Astrocyte (in vitro differentiated cells and primary cell): ENCODE measurements around the gene CSNK1G2. TPM values are rescaled to one million over a fixed set of nuclear protein-coding genes. Genes with fewer than 3 reads are reported as not detected.

Experiments used
- DNase-seq: peaks from one replicate; pipeline ENCODE4 v3.0.0-alpha.2; 2010; ENCODE audit warnings: low read depth
- FAIRE-seq: peaks from 2 replicates; lab custom pipeline; 2011; peaks lifted over from hg19 to GRCh38; lab: Jason Lieb, UNC
- H2AFZ ChIP-seq: 2 replicates; pipeline ENCODE4 v1.6.0; 2012; ENCODE audit warnings: low read depth, low read length, inconsistent platforms
- H3K27ac ChIP-seq: 2 replicates; pipeline ENCODE4 v1.5.1; 2011; ENCODE audit warnings: low read depth, low read length, inconsistent platforms
- H3K27me3 ChIP-seq: 2 replicates; pipeline ENCODE4 v1.6.0; 2011; ENCODE audit warnings: low read length, inconsistent platforms; ENCODE audit not compliant: insufficient read depth
- H3K36me3 ChIP-seq: 2 replicates; pipeline ENCODE4 v1.5.1; 2011; ENCODE audit warnings: low read length, inconsistent platforms; ENCODE audit not compliant: insufficient read depth
- H3K4me1 ChIP-seq: 2 replicates; pipeline ENCODE4 v1.5.1; 2011; ENCODE audit warnings: low read length, inconsistent platforms; ENCODE audit not compliant: insufficient read depth
- H3K4me2 ChIP-seq: 2 replicates; pipeline ENCODE4 v1.6.0; 2012; ENCODE audit warnings: low read length, inconsistent platforms
- H3K4me3 ChIP-seq: 2 replicates; pipeline ENCODE4 v1.5.1; 2011; ENCODE audit warnings: low read depth, mild to moderate bottlenecking, low read length, inconsistent platforms; ENCODE audit not compliant: insufficient read depth
- H3K79me2 ChIP-seq: 2 replicates; pipeline ENCODE4 v1.6.0; 2012; ENCODE audit warnings: mild to moderate bottlenecking, low read length, inconsistent platforms; ENCODE audit not compliant: insufficient read depth
- H3K9ac ChIP-seq: 2 replicates; pipeline ENCODE4 v1.6.0; 2012; ENCODE audit warnings: mild to moderate bottlenecking, low read length, inconsistent platforms
- H3K9me3 ChIP-seq: 2 replicates; pipeline ENCODE4 v1.5.1; 2012; ENCODE audit warnings: low read depth, mild to moderate bottlenecking, low read length, inconsistent platforms; ENCODE audit not compliant: insufficient read depth
- H4K20me1 ChIP-seq: 2 replicates; pipeline ENCODE4 v1.6.0; 2012; ENCODE audit warnings: low read length, inconsistent platforms; ENCODE audit not compliant: insufficient read depth
- H3K27ac Mint-ChIP-seq: one replicate; pipeline ENCODE4 v1.8.0; 2021; ENCODE audit warnings: mild to moderate bottlenecking, mixed read lengths; ENCODE audit not compliant: unreplicated experiment
- H3K27me3 Mint-ChIP-seq: one replicate; pipeline ENCODE4 v1.8.0; 2021; ENCODE audit warnings: low read depth, mixed read lengths; ENCODE audit not compliant: unreplicated experiment
- H3K36me3 Mint-ChIP-seq: one replicate; pipeline ENCODE4 v1.8.0; 2021; ENCODE audit warnings: low read depth, mixed read lengths; ENCODE audit not compliant: unreplicated experiment
- H3K4me1 Mint-ChIP-seq: one replicate; pipeline ENCODE4 v1.8.0; 2021; ENCODE audit warnings: low read depth, mixed read lengths; ENCODE audit not compliant: unreplicated experiment
- H3K4me3 Mint-ChIP-seq: one replicate; pipeline ENCODE4 v1.8.0; 2021; ENCODE audit warnings: mild to moderate bottlenecking, moderate library complexity, mixed read lengths; ENCODE audit not compliant: unreplicated experiment
- H3K9me3 Mint-ChIP-seq: one replicate; pipeline ENCODE4 v1.8.0; 2021; ENCODE audit warnings: mild to moderate bottlenecking, mixed read lengths; ENCODE audit not compliant: unreplicated experiment
- EZH2 ChIP-seq: IDR thresholded peaks from 2 replicates; pipeline ENCODE4 v1.6.1; 2012; ENCODE audit warnings: mild to moderate bottlenecking, low read length, inconsistent platforms; ENCODE audit not compliant: insufficient read depth
- total RNA-seq: library from RNA; stranded (reverse); gene quantifications from 2 replicates; pipeline ENCODE4 v1.2.1, GENCODE V29; 2021
- TF ChIP-seq, protein P1 (sequence below): IDR thresholded peaks from 2 replicates; pipeline ENCODE4 v1.5.1; 2011; ENCODE audit warnings: low read depth, mild to moderate bottlenecking, inconsistent platforms, low read length, moderate library complexity; ENCODE audit not compliant: insufficient read depth

CSNK1G2 gene
- total RNA-seq, 1 donor from 2014 or later = 64.1 TPM

DNA sequence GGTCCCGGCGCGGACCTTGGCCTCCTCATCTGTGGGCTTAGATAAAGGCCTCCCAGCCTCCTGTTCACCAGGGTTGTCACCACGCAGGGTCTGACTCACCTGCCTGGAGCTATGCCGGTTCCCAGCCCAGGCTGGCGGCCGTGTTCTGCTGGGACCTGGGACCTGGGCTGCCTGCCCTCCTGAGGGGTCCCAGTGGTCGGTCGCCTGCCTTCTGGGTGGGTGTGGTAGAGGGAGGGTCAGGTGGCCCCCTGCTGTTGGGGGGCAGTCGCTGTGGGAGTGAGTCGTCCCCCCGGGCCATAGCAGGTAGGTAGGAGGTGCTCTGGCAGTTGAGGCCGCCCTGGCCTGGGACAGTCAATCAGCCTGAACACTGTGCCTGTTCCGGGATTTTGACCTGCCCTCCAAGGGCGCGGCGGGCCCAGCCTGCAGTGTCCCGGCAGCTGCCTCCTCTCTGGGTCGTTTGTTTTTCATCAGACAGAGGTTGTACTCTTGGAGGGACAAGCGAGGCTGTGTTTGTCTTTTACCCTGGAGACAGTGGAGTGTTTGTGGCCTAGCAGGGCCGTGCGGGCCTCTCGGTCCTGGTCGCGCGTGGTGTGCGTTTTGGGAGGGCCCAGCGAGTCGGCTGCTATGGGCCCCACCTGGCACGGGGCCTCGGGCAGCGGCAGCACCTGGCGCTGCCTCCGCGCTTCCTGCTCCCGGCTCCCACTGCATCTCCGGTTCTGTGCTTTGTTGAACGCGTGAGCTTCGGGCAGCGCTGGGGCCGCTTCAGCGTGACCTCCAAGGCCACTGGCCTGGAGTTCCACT, 33.2 kb upstream of the CSNK1G2 start:
- H3K27ac ChIP-seq = no peak overlapping the region
- Mint-ChIP-seq H3K27ac (no peak overlapping the region), H3K9me3 (no peaks in the 10 kb centered on the region), H3K36me3 (no peaks in the 10 kb centered on the region), H3K27me3 (no peaks in the 10 kb centered on the region), H3K4me1 (peaks cover 7% of the 10 kb centered on the region), H3K4me3 (no peak overlapping the region)
- peaks cover 10% of the 10 kb centered on the region for H3K4me1 ChIP-seq
- no peak overlapping the region for H3K4me3 ChIP-seq
- H3K27me3 ChIP-seq = no peaks in the 10 kb centered on the region
- no peak overlapping the region for H3K9ac ChIP-seq
- no peak overlapping the region for H2AFZ ChIP-seq
- no peak for DNase-seq
- no peaks in the 10 kb centered on the region for H3K36me3 ChIP-seq
- TF ChIP-seq, protein P1, sequence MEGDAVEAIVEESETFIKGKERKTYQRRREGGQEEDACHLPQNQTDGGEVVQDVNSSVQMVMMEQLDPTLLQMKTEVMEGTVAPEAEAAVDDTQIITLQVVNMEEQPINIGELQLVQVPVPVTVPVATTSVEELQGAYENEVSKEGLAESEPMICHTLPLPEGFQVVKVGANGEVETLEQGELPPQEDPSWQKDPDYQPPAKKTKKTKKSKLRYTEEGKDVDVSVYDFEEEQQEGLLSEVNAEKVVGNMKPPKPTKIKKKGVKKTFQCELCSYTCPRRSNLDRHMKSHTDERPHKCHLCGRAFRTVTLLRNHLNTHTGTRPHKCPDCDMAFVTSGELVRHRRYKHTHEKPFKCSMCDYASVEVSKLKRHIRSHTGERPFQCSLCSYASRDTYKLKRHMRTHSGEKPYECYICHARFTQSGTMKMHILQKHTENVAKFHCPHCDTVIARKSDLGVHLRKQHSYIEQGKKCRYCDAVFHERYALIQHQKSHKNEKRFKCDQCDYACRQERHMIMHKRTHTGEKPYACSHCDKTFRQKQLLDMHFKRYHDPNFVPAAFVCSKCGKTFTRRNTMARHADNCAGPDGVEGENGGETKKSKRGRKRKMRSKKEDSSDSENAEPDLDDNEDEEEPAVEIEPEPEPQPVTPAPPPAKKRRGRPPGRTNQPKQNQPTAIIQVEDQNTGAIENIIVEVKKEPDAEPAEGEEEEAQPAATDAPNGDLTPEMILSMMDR = no peak
- no peak for TF ChIP-seq EZH2
- H3K79me2 ChIP-seq = peaks cover 70% of the 10 kb centered on the region
- no peaks in the 10 kb centered on the region for H3K9me3 ChIP-seq
- peak overlapping the region; percentile 7 for H3K4me2 ChIP-seq
- FAIRE-seq = no peak
- peaks cover 42% of the 10 kb centered on the region for H4K20me1 ChIP-seq

- H3K27ac ChIP-seq = no peak overlapping the region
- Mint-ChIP-seq H3K36me3 (no peaks in the 10 kb centered on the region), H3K9me3 (no peaks in the 10 kb centered on the region), H3K27ac (no peak overlapping the region), H3K27me3 (no peaks in the 10 kb centered on the region), H3K4me1 (peaks cover 7% of the 10 kb centered on the region), H3K4me3 (no peak overlapping the region)
- FAIRE-seq (no peak), DNase-seq (no peak)
- no peak for TF ChIP-seq EZH2
- TF ChIP-seq, protein P1 = no peak
- H3K4me2 ChIP-seq = no peak overlapping the region
- H3K36me3 ChIP-seq = no peaks in the 10 kb centered on the region
- H3K79me2 ChIP-seq = peaks cover 76% of the 10 kb centered on the region
- H2AFZ ChIP-seq = no peak overlapping the region
- H3K9ac ChIP-seq = no peak overlapping the region
- peaks cover 10% of the 10 kb centered on the region for H3K4me1 ChIP-seq
- H3K27me3 ChIP-seq = no peaks in the 10 kb centered on the region
- peaks cover 44% of the 10 kb centered on the region for H4K20me1 ChIP-seq
- no peaks in the 10 kb centered on the region for H3K9me3 ChIP-seq
- no peak overlapping the region for H3K4me3 ChIP-seq
Measured at GRCh38 chr19:1908364-1908678, 32.7 kb upstream of the CSNK1G2 start.

- no peak overlapping the region for H3K27ac Mint-ChIP-seq
- Histone ChIP-seq H3K36me3 (no peaks in the 10 kb centered on the region), H2AFZ (no peak overlapping the region), H3K4me1 (peaks cover 10% of the 10 kb centered on the region), H3K4me2 (peak overlapping the region; percentile 33), H3K4me3 (no peak overlapping the region), H4K20me1 (peaks cover 58% of the 10 kb centered on the region), H3K79me2 (peaks cover 88% of the 10 kb centered on the region), H3K27ac (no peak overlapping the region), H3K9ac (no peak overlapping the region), H3K9me3 (no peaks in the 10 kb centered on the region), H3K27me3 (no peaks in the 10 kb centered on the region)
- DNase-seq (no peak), FAIRE-seq (no peak)
- no peak for TF ChIP-seq EZH2
- TF ChIP-seq, protein P1 = no peak
- no peaks in the 10 kb centered on the region for H3K9me3 Mint-ChIP-seq
- H3K4me1 Mint-ChIP-seq = peaks cover 7% of the 10 kb centered on the region
- no peaks in the 10 kb centered on the region for H3K27me3 Mint-ChIP-seq
- peak overlapping the region; percentile 14 for H3K4me3 Mint-ChIP-seq
- no peaks in the 10 kb centered on the region for H3K36me3 Mint-ChIP-seq
Measured at GRCh38 chr19:1909761-1910080, 31.3 kb upstream of the CSNK1G2 start.
